Hepatocyte (in vitro differentiated cells): ENCODE measurements around the gene DNAJC15.

ENCODE experiments used
- EZH2 ChIP-seq: fragments of 200-600 bp; sonication (generic); IDR thresholded peaks from 2 replicates; pipeline ENCODE4 v1.6.1; 2016; ENCODE audit warnings: antibody characterized with exemption, mild to moderate bottlenecking, borderline replicate concordance
- TF ChIP-seq, protein P1 (sequence below): fragments of 200-600 bp; sonication (generic); IDR thresholded peaks from 2 replicates; pipeline ENCODE4 v1.5.1; 2016; ENCODE audit warnings: antibody characterized with exemption, mild to moderate bottlenecking; ENCODE audit not compliant: poor library complexity

DNA sequence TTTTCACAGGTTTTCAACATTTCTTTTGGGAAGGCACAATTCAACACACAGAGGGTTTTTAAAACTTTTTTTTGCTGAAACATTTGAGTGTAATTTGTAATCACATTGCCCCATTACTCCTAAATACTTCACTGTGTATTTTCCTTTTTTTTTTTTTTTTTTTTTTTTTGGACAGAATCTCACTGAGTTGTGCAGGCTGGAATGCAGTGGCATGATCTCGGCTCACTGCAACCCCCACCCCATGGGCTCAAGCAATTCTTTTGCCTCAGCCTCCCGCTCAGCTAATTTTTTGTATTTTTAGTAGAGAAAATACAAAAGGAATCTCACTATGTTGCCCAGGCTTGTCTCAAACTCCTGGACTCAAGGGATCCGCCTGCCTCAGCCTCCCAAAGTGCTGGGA is 14.8 kb upstream of the DNAJC15 start:
- TF ChIP-seq EZH2 = no peak
- TF ChIP-seq, protein P1, sequence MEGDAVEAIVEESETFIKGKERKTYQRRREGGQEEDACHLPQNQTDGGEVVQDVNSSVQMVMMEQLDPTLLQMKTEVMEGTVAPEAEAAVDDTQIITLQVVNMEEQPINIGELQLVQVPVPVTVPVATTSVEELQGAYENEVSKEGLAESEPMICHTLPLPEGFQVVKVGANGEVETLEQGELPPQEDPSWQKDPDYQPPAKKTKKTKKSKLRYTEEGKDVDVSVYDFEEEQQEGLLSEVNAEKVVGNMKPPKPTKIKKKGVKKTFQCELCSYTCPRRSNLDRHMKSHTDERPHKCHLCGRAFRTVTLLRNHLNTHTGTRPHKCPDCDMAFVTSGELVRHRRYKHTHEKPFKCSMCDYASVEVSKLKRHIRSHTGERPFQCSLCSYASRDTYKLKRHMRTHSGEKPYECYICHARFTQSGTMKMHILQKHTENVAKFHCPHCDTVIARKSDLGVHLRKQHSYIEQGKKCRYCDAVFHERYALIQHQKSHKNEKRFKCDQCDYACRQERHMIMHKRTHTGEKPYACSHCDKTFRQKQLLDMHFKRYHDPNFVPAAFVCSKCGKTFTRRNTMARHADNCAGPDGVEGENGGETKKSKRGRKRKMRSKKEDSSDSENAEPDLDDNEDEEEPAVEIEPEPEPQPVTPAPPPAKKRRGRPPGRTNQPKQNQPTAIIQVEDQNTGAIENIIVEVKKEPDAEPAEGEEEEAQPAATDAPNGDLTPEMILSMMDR = no peak
